Astrocyte of the spinal cord (primary cell): ENCODE measurements around the gene TASP1.
"Not testable (repeated sequence)": the region's sequence is repeated elsewhere in the genome, so short reads cannot be mapped to it uniquely, and the experiment has no call there.

Experiments
- DNase-seq: peaks from one replicate; pipeline ENCODE4 v3.0.0; 2011; ENCODE audit warnings: low read depth, low spot score
- H3K4me3 ChIP-seq: 2 replicates; pipeline ENCODE4 v1.5.1; 2011; ENCODE audit warnings: low read depth, mild to moderate bottlenecking, low read length, moderate library complexity
- in situ Hi-C: cut with HindIII; loops from 2 replicates; pipeline ENCODE4 v1.10.0; 2017; ENCODE audit warnings: low sequenced_read_pairs
- TF ChIP-seq, protein P1 (sequence below): IDR thresholded peaks from 2 replicates; pipeline ENCODE4 v1.5.1; 2012; ENCODE audit warnings: low read depth, mild to moderate bottlenecking, low read length, inconsistent platforms

The TASP1 gene

DNA sequence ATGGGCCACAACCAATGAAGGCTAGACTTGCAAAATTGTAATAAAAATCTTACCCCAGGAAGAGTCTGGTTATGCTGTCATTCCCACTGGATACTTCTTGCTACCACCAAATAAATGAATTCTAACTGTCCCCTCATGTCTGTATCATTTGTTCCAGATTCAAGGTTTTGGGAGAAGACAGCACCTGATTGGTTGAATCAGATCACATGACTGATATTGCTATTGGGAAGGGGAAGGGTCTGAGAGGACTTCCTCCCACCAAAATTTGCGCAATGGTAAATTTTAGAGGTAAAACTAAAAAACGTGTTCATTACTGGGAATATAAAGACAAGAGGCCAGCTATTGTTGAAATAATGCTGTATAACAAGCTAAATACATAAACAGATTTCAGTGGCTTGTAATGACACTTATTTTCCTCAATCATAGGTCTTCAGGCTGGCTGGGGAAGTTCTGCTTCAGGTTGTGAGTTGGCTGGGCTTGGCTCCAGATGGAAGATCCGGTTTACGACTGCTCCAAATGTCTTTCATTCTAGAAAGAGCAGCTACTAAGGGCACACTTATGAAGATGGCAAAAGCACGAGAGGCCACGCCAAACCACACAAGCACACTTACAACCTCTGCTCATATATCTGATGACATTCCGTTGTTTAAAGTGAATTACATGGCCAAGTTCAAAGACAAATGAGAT is 27.1 kb upstream of the TASP1 start:
- H3K4me3 ChIP-seq: no peak overlapping the region
- no peak for DNase-seq
- in situ Hi-C loops: no loop called here
- TF ChIP-seq, protein P1, sequence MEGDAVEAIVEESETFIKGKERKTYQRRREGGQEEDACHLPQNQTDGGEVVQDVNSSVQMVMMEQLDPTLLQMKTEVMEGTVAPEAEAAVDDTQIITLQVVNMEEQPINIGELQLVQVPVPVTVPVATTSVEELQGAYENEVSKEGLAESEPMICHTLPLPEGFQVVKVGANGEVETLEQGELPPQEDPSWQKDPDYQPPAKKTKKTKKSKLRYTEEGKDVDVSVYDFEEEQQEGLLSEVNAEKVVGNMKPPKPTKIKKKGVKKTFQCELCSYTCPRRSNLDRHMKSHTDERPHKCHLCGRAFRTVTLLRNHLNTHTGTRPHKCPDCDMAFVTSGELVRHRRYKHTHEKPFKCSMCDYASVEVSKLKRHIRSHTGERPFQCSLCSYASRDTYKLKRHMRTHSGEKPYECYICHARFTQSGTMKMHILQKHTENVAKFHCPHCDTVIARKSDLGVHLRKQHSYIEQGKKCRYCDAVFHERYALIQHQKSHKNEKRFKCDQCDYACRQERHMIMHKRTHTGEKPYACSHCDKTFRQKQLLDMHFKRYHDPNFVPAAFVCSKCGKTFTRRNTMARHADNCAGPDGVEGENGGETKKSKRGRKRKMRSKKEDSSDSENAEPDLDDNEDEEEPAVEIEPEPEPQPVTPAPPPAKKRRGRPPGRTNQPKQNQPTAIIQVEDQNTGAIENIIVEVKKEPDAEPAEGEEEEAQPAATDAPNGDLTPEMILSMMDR: no peak

DNA sequence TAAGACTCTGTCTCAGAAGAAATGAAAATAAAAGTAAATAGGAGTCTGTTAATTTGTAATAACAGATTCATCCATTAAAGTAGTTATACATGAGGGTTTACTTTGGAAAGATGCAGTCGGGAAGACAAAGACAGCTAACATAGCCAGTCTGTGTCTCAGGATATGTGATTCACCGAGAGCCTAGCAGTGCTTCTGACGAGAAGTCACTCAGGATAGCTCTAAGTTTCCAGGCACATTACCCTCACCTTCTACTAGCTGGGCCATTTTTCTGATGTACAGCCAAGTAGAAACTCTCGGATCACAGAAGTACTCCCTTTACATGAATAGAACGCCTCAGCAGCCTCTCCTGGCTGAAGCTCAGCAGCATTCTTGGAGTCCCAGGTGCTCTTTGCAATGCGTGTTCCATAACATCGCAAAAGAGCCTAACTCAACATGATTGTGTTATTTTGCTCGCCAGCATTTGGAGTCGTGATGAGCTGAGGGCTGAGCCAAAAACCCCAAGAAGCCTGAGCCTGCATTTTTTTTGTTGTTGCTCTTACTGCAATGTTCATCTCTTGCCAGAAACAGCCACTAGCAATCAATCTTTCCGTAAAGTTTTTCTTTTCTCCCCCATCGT is 22.4 kb upstream of the TASP1 start:
- DNase-seq: no peak
- TF ChIP-seq, protein P1: no peak
- in situ Hi-C loops: no loop called here
- no peak overlapping the region for H3K4me3 ChIP-seq

DNA sequence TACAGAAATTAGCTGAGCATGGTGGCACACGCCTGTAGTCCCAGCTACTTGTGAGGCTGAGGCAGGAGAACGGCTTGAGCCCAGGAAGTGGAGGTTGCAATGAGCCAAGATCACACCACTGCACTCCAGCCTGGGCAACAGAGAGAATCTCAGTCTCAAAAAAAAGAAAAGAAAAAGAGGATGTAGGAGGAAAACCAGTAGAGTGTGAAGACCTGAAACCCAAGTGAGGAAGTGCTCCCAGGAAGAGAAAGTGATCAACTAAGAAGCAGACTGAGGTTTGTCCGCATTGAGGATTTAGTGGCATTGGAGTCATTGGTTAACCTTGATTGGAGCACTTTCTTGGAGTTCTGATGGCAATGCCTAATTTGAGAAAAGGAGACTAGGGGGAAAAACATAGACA is 20.6 kb upstream of the TASP1 start:
- DNase-seq: no peak
- in situ Hi-C loops: no loop called here
- TF ChIP-seq, protein P1: no peak
- no peak overlapping the region for H3K4me3 ChIP-seq

DNA sequence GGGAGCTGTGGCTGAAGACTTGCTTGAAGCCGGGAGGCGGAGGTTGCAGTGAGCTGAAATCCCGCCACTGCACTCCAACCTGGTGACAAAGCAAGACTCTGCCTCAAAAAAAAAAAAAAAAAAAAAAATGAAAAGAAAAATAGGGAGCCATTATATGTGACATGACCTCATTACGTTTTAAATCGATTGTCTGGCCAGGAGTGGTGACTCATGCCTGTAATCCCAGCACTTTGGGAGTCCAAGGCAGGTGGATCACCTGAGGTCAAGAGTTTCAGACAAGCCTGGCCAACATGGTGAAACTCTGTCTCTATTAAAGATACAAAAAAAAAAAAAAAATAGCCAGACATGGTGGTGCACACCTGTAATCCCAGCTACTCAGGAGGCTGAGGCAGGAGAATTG is 19.3 kb upstream of the TASP1 start:
- DNase-seq, in situ Hi-C loops, H3K4me3 ChIP-seq: not testable (repeated sequence)

DNA sequence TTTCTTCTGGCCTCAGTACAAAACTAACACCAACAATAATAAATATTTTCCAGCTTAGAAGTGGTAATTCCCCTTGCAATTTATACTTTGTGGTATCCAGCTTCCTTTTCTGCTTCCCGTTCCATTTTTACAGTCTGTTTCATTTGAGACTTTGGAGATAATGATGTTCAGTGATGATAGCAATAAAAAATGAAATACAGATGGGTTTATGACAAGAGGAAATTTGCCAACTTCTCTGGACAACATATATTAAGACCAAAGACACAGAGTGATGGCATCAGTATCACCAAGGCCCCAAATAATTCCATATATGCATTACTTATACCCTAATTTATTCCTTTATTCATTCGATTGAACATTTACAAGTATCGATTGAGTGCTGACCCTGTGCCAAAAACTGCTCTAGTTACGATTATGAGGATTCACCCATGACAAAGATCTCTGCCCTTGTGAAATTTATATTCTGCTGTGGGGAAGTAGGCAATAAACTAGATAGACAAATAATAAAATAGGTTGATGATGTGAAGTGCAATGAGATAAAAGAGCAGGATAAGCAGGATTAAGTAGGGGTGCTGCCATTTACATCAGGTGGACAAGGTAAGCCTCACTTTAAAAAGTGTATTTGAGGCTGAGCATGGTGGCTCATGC is 18.1 kb upstream of the TASP1 start:
- DNase-seq: no peak
- TF ChIP-seq, protein P1: no peak
- in situ Hi-C loops: no loop called here
- H3K4me3 ChIP-seq: no peak overlapping the region

DNA sequence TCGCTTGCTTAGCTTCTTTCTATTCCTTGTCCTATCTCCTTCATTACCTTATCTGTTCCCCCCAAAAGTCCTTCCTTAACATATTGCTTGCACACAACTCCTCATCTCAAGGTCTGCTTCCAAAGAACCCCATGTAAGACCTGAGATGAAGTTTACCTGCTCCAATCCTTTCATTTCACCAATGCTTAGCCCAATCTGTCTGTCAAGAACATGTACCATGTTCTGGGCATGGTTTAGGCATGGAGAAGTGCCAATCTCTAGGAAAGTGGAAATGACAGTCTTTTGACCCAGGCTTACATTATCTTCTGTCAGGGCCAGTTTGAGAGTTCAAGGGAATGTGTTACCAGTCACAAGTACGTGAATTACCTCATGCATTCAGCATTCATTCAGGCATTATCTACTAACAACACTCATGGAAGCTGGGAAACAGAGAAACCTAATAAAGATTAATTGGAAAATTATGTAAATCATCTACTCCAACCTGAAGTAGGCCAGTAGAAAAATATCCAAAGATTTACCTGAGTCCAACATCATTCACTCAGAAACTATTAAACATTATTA is 15.8 kb upstream of the TASP1 start:
- TF ChIP-seq, protein P1: no peak
- no peak overlapping the region for H3K4me3 ChIP-seq
- DNase-seq: no peak
- in situ Hi-C loops: no loop called here

DNA sequence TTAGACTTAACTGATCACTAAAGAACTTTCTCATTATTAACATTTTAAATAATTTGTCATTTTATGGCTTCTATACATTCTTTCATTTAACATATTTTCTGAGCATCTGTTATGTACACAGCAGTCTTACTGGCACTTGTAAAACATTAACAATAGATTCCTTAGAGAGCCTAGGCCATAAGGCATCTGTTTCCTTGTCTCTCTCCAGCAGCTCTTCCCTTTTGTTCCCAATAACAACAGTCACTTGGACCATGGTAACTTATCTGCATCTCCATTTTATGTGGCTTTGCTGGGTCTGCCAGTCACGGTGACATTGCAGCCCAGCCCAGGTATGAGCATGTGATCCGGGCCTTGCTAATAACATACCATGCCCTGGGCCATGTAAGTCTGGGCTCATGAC is 11.7 kb upstream of the TASP1 start:
- H3K4me3 ChIP-seq: no peak overlapping the region
- in situ Hi-C loops: no loop called here
- TF ChIP-seq, protein P1: no peak
- DNase-seq: no peak
